Glutamatergic neuron (in vitro differentiated cells): ENCODE results near the gene PACSIN1. TPM values are rescaled to one million over a fixed set of nuclear protein-coding genes. Genes with fewer than 3 reads are reported as not detected.
A peak's percentile ranks its signal among the peaks of the same experiment; 100 is the strongest.

Source experiments
- DNase-seq: peaks from one replicate; pipeline ENCODE4 v3.0.0; 2022
- H3K27ac Mint-ChIP-seq: one replicate; pipeline ENCODE4 v1.8.0; 2020; ENCODE audit warnings: mild to moderate bottlenecking, mixed read lengths, inconsistent platforms; ENCODE audit not compliant: unreplicated experiment
- H3K27me3 Mint-ChIP-seq: one replicate; pipeline ENCODE4 v1.8.0; 2020; ENCODE audit warnings: mild to moderate bottlenecking, moderate library complexity, mixed read lengths, inconsistent platforms; ENCODE audit not compliant: unreplicated experiment
- H3K36me3 Mint-ChIP-seq: one replicate; pipeline ENCODE4 v1.8.0; 2020; ENCODE audit warnings: mild to moderate bottlenecking, mixed read lengths, inconsistent platforms; ENCODE audit not compliant: unreplicated experiment
- H3K4me1 Mint-ChIP-seq: one replicate; pipeline ENCODE4 v1.8.0; 2020; ENCODE audit warnings: mild to moderate bottlenecking, low read depth, mixed read lengths, inconsistent platforms; ENCODE audit not compliant: unreplicated experiment
- H3K4me3 Mint-ChIP-seq: one replicate; pipeline ENCODE4 v1.8.0; 2020; ENCODE audit warnings: mild to moderate bottlenecking, mixed read lengths, inconsistent platforms; ENCODE audit not compliant: unreplicated experiment
- H3K9me3 Mint-ChIP-seq: one replicate; pipeline ENCODE4 v1.8.0; 2020; ENCODE audit warnings: mild to moderate bottlenecking, moderate library complexity, mixed read lengths, inconsistent platforms; ENCODE audit not compliant: unreplicated experiment
- total RNA-seq: library from RNA; stranded (reverse); fragmentation: NEBNext Ultra II Directional; extraction: Animal tissue kit (Norgen Biotek cat#: 25700); gene quantifications from one replicate; pipeline ENCODE4 v1.2.1, GENCODE V29; 2021; ENCODE audit not compliant: unreplicated experiment
- TF ChIP-seq, protein P1 (sequence below): fragments of 200-600 bp; sonication (generic); IDR thresholded peaks from one replicate; pipeline ENCODE4 v1.5.0; 2021; ENCODE audit not compliant: partially characterized antibody, unreplicated experiment

The PACSIN1 gene
- total RNA-seq, 1 donor from 2014 or later: 0.47 TPM

DNA sequence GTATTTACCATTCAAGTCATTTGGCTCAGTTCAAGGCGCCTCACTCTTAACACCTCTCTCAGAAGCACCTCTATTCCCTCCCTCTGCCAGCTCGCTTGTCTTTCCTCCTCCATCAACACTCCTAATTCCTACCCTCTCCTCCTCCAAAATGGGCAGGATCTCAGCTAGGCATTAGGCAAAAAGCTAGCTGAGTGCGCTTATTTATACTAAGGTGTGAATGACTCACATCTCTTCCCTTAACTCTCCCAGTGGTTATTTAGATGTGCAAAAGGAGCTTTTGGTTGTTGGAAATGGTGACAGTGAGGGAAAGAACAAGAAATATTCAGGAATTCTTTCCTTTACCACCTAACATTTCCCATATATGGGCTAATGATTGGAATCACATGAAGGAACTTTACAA, 29.1 kb downstream of the PACSIN1 start:
- no peak for DNase-seq
- peaks cover 2% of the 10 kb centered on the region for H3K27me3 Mint-ChIP-seq
- H3K4me1 Mint-ChIP-seq: no peaks in the 10 kb centered on the region
- H3K36me3 Mint-ChIP-seq: no peaks in the 10 kb centered on the region
- TF ChIP-seq, protein P1, sequence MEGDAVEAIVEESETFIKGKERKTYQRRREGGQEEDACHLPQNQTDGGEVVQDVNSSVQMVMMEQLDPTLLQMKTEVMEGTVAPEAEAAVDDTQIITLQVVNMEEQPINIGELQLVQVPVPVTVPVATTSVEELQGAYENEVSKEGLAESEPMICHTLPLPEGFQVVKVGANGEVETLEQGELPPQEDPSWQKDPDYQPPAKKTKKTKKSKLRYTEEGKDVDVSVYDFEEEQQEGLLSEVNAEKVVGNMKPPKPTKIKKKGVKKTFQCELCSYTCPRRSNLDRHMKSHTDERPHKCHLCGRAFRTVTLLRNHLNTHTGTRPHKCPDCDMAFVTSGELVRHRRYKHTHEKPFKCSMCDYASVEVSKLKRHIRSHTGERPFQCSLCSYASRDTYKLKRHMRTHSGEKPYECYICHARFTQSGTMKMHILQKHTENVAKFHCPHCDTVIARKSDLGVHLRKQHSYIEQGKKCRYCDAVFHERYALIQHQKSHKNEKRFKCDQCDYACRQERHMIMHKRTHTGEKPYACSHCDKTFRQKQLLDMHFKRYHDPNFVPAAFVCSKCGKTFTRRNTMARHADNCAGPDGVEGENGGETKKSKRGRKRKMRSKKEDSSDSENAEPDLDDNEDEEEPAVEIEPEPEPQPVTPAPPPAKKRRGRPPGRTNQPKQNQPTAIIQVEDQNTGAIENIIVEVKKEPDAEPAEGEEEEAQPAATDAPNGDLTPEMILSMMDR: no peak
- no peak overlapping the region for H3K4me3 Mint-ChIP-seq
- peaks cover 4% of the 10 kb centered on the region for H3K9me3 Mint-ChIP-seq
- H3K27ac Mint-ChIP-seq: no peak overlapping the region

DNA sequence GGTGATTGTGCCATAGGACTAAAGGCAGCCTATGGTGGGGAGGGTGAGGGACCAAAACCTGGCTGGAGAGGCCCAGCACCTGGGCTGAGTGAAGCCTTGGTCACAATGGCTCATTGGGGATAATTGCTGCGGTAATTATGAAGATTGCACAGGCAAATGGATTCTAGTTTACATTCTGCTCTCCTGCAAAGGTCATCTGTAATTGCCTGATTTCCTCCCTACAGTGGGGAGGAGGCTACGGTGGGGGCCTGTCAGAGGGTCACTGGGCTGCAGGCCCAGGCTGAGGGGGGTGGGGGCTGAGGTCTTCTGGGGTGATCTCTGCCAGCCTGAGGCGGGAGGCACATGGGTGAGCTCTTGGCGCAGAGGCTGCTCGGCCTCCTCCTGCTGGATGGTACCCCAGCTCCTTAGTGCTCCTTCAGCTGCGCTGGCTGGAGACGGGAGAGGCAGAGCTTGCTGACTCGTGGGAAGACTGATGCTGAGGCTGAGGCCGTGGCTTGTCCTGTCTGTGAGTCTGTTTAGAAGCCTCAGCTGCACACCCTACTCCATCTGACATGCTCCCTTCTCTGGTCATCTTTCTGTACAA, 30.3 kb downstream of the PACSIN1 start:
- Mint-ChIP-seq H3K4me1 (no peaks in the 10 kb centered on the region), H3K4me3 (no peak overlapping the region), H3K36me3 (peaks cover 9% of the 10 kb centered on the region), H3K27me3 (peaks cover 2% of the 10 kb centered on the region), H3K9me3 (peaks cover 6% of the 10 kb centered on the region), H3K27ac (no peak overlapping the region)
- no peak for DNase-seq
- TF ChIP-seq, protein P1: no peak

DNA sequence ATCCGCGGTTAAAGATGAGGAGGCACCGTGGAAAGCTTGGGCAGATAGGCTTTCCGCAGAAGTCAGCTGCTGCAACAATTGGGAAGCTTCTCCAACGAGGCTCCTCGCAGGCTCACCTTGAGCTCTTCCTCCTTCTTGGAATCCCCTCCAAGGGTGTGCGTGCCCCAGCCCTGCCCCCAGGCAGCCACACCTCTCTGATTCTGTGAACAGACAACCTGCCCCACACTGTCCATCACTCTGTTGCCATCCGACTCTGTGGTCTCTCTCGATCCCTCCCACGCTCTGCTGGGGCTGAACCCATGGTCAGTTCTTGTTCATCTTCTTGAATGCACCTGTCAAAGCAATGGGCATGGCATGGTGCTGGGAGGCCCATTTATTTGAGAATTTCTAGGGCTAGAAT, 31.5 kb downstream of the PACSIN1 start:
- no peak overlapping the region for H3K4me3 Mint-ChIP-seq
- H3K4me1 Mint-ChIP-seq: no peaks in the 10 kb centered on the region
- peaks cover 14% of the 10 kb centered on the region for H3K36me3 Mint-ChIP-seq
- no peak for DNase-seq
- peaks cover 8% of the 10 kb centered on the region for H3K9me3 Mint-ChIP-seq
- peaks cover 2% of the 10 kb centered on the region for H3K27me3 Mint-ChIP-seq
- H3K27ac Mint-ChIP-seq: no peak overlapping the region
- TF ChIP-seq, protein P1: no peak

DNA sequence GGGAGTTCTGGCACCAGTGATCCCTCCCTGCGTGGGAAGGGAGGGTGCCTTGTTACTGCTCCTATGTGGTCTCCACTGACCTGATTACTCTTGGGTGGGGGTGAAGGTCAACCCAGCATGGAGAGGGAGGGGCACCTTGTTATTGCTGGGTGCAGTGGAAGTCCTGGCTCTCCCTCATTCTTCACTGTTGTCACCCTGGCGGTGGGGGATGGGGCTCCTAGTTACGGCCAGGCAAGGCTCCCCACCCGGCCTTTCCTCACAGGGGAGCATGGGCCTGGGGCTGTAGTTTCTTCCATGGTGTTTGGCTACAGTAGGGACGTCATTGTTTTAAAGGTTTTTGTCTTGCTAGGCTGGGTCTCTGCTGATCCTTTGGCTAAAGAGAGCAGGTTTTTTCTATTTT, 40.8 kb downstream of the PACSIN1 start:
- Mint-ChIP-seq H3K4me1 (no peaks in the 10 kb centered on the region), H3K27ac (no peak overlapping the region), H3K36me3 (peaks cover 6% of the 10 kb centered on the region), H3K4me3 (no peak overlapping the region), H3K9me3 (no peaks in the 10 kb centered on the region), H3K27me3 (no peaks in the 10 kb centered on the region)
- DNase-seq: no peak
- TF ChIP-seq, protein P1: no peak

DNA sequence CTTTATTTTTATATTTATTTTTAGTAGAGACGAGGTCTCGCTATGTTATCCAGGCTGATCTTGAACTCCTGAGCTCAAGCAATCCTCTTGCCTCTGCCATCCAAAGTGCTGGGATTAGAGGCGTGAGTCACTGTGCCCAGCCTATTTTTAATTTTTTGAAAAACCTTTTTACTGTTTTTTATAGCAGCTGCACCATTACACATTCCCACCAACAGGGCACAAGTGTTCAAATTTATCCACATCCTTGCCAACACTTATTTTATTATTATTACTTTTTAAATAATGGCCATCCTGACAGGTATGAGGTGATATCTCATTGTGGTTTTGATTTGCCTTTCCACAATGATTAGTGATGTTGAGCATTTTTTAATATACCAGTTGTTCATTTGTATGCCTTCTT, 42.5 kb downstream of the PACSIN1 start:
- Mint-ChIP-seq H3K4me3 (no peak overlapping the region), H3K4me1 (peaks cover 6% of the 10 kb centered on the region), H3K36me3 (peaks cover 6% of the 10 kb centered on the region), H3K27ac (no peak overlapping the region), H3K27me3 (peaks cover 2% of the 10 kb centered on the region), H3K9me3 (no peaks in the 10 kb centered on the region)
- TF ChIP-seq, protein P1: peak; percentile 25
- no peak for DNase-seq
